HG03457 (cell line): ENCODE measurements around the gene ZFP90.
"Not testable (repeated sequence)": the region's sequence is repeated elsewhere in the genome, so short reads cannot be mapped to it uniquely, and the experiment has no call there.

ENCODE experiments used
- ATAC-seq: cut with Tn5 transposase; IDR thresholded peaks from one replicate; pipeline ENCODE4 v1.9.1; 2021; ENCODE audit warnings: moderate number of reproducible peaks; ENCODE audit not compliant: unreplicated experiment

Gene ZFP90

DNA sequence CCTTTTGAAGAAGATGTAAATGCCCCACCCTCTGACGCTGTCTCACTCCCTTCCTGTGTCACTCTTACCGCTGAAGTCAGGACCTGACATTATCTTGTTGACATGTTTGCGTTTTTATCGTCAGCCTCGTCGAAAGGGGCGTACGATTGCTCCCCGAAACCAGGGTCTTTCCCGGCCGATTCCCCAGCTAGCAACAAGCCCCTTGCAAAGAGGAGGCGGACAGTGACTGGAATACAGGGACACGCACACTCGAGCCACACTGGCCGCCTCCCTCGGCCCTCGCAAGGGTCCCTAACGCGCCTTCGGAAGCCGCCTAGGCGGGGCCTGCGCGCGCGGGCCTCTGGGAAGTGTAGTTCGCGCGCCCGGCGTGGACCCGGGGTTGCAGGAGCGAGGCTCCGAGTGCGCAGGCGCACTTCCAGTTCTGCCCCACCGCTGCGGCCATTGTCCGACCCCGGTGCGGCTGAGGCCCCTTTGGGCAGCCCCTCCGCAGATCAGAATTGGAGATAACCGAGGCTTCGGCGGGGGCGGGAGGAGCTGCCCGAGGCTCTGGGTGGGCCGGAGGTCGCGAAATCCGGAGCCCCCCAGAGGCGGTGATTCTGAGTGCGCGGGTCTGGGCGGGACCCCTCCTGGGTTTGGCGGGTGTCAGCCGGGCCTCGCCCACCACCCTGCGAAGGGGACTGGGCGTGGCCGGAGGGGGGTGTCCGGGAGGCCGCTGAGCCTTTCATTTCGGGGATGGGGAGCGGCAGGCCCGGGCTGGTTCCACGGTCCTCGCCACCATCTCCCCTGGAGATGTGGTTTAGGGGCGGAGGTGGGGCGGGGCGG is at the start of gene ZFP90:
ZFP90 (plus strand) TSS at position 412 of the 822 bp plus-strand sequence. CDS start 502 bp downstream, outside the sequence.
- peak; percentile 58 for ATAC-seq

DNA sequence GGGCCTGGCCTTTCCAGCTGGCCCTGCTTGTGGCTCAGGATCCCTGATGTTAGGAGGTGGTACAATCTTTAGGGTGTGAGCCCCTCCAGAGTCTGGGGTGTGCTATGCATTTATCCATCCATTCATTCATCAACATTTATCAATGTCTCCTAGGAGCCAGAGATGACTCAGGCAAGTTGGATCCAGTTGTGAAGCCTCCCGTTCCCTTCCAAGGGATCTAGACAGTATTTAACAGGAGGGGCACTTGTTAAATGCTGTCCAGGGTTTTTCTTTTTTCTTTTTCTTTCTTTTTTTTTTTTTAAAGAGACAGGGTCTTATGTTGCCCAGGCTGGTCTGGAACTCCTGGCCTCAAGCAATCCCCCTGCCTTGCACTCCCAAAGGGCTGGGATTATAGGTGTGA is 48.7 kb upstream of the ZFP90 start:
- ATAC-seq: no peak

DNA sequence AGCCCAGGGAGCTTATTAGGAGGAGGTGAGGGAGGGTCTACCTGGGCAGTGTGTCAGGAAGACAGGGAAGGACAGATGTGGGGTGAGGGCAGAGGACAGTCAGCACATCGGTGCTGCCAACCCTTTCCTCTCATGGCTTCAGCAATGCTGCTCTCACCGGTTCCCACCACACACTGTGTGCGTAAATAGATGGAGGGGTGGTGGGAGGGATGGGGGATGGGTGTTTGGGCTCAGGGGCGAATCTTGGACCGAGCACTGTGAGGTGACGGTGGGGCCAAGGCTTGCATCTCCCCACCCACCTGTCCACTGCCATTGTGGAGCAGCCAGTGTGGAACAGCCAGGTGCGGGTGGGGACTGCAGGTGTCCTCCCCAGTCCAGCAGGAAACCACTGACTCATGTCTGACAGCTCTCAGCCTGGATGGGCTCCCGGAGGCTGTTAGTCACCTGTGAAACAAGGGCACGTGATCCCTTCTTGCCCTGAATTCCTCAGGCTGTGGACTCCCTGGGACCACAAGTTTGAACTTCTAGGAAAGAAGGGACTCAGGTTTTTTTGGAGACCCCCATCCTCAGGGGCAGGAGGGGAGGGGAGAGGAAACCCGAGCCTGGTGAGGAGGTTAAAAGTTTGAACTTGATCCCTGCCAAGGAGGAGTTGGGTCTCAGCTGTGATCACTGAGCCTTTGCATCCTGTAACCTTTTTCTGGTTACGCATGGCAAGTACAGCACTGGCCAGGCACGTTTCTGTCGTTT is 48.1 kb upstream of the ZFP90 start:
- ATAC-seq: no peak

DNA sequence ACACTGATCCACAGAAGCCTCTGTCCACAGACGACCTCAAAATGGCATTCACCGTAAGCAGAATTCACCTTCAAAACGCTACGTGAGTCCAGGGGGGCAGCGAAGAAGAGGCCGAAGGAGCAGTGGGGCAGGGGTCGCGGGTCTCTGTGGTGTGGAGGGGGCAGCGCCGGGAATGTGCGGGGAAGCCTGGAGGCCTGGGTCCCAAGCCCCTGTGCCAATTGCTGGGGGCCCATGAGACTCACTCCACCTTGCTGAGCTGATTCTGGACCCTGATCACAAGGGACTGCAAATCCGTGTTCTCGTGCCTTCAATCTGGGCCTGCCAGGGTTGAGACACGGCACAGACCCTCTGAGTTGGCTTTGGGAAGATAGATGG is 47.5 kb upstream of the ZFP90 start:
- ATAC-seq: no peak

DNA sequence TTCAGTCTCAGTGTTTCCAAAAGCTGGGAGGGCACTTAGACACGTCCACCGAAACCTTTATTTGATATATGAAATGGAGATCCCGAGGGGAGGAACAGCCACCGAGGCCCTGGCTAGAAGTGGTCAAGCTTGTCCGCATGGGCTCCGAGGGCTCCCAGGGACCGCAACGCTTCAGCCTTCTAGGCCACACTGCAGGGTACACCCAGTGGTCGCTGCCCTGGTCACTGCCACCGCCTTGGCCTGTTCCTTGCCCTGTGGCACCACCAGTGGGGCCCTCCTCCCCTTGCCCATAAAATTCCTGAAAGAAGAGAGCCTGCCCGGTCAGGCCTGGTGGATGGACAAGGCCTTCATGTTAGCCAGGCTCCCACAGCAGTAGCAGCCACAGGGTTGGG is 46.9 kb upstream of the ZFP90 start:
- ATAC-seq: no peak

DNA sequence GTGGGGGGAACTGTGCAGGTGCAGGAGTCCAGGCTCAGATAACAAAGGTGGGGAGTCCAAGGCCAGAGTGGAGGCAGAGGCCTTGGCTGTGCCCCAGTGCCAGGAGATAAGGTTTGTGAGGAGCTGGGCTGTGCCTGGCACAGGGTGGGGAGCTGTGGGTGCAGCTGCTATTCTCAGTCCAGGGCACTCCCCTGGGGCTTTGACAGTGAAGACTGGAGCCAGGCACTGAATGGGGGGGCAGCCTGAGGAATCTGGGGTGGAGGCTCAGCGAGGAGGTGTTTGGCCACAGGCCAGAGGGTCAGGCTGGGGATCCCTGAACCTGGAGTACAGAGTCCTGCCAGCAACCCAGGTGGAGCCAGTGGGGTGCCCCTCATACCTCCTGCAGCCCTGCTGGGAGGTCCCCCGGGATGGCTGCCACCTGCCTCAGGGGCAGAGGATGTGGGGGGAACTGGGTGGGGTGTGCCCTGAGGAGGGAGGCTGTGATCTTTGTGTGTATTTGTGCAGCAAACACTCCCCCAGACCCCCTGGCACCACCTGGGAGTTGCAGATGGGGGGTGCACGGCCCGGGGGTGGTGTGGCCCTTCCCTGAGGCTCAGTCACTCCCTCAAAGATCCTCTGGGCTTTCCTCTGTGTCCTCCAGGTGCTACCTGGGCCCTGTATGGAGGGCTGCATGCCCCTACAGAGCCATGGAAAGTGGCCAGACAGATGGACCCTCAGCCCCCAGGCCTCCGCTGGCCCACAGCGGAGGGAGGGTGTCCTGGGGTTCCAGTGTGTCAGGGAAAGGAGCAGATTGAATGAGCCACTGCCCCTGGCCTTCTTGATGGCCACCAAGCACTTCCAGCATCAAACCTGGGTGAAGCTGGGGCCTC is 46.3 kb upstream of the ZFP90 start:
- ATAC-seq: no peak

DNA sequence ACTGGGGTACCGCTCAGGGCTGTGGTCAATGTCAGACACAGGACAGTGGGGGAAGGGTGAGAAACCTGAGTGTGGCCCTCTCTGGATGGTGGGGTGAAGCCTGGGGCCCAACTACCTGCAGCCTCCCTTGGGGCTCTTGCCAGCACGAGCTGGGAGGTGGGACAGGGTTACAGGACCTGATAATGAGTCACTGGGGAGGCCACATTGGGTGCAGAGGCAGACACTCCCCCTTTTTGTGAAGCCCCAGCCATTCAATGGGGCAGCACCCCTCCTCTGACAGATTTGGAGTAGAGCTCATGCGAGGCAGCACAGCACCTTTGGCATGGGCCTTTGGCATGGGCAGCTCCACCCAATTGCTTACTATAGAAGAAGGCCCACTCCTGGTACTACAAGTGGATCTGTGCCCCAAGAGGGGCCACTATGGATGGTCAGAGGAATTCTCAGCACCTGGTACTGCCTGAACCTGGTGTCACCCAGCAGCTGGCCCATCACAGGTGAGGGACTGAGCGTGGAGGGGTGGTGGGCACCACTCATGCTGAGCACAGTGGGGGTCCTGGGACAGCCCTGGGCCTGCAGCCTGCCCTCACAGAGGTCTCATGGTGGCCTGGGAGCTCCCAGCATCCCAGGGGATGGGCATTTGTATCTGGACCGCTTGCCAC is 45.5 kb upstream of the ZFP90 start:
- no peak for ATAC-seq

DNA sequence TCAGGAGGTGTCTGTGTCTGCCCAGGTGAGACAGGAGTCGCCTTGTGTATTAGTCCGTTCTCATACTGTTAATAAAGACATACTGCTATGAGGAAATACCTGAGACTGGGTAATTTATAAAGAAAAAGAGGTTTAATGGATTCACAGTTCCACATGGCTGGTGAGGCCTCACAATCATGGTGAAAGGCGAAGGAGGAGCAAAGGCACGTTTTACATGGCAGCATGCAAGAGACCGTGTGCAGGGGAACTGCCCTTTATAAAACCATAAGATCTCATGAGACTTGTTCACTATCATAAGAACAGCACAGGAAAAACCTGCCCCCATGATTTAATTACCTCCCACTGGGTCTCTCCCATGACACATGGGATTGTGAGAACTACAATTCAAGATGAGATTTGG is 44.8 kb upstream of the ZFP90 start:
- ATAC-seq: not testable (repeated sequence)

DNA sequence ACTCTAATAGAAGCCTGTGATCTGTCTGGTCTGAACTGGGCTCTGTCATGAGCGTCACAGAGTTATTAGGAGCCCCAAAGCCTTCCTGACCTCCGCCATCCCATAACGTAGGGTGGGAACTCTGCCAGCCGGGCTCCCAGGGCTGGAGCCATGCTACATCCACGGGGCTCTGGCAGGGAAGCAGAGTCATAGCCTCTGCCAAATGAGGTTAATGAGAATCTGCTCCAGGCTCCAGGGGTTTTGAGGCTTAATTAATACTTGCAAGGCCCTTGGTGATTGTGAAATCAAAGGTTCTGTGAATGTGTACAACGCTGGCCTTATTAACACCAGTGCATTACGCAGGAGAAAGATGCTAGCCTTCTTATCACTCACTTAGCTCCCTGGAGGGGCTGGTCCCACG is 42.4 kb upstream of the ZFP90 start:
- ATAC-seq: no peak

DNA sequence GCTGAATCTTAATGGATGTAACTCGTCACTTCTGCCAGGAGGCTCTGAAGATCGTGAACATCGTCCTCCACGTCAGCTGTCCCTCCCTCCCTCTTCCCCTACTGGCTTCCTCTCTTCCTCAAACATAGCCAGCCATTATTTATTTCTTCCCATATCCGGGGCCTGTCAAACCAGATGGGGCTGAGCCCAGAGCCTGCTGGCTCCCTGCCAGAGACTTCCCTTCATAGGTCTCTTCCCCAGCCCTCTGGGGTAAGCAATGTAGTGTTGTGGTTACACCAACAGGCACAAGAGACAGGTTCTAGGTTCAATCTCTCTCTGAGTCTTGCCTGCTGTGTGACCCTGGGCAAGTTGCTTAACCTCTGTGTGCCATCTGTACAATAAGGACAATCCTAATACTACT is 40.1 kb upstream of the ZFP90 start:
- no peak for ATAC-seq

DNA sequence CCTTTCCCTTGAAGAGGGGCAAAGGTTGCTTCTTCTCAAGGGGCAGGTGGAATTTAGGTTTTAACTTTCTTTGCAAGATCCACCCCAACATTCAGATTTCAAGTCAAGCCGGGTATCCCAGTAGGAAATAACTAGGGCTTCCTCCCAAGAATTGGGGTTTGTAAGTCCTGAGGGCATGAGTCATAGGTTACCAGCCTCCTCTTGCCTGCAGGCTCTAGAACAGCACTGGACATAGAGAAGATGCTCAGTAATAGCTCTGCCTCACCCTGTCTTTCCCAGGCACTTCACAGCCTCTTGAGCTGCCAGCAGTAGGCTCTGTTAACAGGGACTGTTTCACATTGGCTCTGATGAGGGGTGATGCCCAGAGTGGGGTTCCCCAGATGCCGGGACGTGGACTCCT is 35.8 kb upstream of the ZFP90 start:
- no peak for ATAC-seq

DNA sequence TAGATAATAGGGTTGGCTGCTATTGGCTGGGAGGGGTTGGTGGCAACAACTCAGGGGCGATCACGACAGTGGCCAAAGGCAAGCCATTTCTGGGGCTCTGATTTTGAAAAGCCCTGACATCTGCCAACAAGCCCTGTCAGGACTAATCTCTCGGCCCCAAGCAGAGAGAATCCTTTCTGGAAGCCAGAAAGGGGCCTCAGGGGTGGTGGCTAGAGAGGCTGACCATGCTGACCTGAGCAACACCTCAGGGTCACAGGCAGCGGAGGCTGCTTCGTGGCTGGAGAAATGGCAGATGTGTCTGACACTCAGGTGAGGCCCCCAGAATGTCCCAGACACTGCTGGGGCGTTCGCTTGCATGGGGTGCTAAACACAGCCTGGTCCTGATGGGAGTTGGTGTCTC is 35.0 kb upstream of the ZFP90 start:
- no peak for ATAC-seq

DNA sequence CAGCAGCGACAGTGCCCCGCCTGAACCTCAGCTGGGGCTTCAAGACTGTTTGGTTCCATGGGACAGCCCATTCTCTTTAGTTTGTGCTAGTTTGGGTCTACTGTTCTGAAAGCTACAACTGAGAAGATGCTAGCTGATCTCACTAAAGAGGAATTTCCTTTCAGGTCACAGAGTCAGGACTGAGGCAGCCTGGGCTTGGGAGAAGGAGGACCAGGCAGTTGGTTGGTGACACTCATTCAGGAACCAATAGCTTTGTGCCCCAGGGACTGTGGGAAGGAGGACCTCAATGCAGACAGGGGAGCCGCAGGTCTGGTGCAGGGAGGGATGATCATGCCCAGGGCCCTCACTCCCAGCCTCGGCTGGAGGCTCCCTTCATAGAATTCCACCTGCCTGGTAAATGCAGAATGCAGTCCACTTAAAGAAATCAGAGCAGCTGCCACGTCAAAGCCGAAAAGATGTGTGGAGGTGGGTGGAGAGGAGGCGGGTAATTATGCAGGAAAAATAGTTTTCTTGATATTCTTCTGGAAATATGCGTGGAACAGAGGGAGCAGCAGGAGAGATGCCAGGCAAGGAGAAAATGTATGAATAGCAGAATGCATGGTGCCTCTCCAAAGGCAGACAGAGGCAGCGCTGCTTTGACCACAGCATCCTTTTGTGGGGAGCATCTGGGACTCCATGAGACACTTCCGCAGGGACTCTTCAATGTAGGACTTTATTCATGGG is 32.6 kb upstream of the ZFP90 start:
- ATAC-seq: no peak

DNA sequence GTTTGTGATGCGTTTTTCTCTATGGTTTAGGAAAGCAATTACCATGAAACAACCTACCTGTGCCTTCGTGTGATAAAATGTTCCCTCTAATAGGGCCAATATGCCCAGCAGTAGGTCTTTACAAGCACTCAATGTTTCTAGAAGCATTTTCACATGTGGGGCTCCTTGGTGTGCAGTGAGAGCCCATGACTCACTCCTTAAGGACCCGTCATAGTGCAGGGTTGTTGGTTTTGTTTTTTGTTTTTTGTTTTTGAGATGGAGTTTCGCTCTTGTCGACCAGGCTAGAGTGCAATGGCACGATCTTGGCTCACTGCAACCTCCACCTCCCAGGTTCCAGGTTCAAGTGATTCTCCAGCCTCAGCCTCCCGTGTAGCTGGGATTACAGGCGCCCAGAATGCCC is 31.1 kb upstream of the ZFP90 start:
- ATAC-seq: no peak

DNA sequence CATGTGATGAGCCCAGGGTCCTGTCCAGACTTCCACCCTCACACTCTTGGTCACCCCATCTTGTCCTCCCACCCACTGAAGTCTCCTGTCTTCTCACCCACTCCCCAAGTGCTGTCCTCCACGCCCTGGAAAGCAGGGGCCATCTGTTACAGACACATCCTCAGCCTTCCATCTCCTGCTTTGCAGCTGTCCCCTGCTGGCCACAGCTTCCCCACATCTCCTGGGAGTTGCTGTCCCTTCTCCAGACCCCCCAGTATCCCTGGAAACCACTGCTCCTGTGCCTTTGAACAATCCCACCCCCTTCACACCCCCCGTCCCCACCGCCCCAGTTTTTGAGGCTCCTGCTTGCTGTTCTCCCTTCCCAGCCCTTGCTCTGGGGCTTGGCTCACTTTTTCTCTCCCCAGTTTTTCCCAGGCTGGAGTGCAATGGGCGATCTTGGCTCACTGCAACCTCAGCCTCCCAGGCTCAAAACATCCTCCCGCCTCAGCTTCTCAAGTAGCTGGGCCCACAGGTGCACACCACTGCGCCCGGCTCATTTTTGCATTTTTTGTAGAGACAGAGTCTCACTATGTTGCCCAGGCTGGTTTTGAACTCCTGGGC is 30.4 kb upstream of the ZFP90 start:
- ATAC-seq: no peak

DNA sequence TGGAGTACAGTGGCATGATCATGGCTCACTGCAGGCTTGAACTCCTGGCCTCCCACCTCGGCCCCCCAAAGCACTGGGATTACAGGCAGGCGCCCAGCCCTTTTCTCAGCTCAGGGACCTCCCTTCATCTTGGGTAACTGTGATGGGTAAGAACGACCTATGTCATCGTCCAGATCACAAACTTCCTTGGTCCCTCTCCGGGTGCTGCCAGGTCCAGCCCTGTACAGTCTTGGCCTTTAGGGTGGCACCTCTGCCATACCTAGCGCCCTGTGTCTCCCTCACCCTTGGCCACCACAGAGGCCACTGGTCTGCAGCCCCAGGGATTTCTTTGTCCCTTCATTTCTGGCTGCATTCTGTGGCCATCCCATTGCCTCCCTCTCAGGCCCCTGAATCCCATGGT is 29.7 kb upstream of the ZFP90 start:
- ATAC-seq: no peak

DNA sequence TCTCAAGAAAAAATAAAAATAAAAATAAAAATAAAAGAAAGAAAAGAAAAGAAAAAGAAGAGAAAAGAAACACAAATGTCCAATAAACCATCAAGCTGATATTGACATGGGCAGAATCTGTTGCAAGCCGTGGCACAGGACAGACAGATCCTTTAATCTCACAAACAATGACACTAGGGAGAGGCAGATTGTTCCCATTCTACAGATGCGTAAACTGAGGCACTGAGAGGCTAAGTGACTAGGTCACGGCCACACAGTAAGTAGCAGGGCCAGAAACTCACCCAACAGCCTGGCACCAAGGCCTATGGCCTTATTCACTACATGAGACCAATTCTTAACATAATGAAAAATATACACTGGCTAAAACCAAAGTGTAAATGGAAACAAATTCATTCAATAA is 28.3 kb upstream of the ZFP90 start:
- ATAC-seq: no peak

DNA sequence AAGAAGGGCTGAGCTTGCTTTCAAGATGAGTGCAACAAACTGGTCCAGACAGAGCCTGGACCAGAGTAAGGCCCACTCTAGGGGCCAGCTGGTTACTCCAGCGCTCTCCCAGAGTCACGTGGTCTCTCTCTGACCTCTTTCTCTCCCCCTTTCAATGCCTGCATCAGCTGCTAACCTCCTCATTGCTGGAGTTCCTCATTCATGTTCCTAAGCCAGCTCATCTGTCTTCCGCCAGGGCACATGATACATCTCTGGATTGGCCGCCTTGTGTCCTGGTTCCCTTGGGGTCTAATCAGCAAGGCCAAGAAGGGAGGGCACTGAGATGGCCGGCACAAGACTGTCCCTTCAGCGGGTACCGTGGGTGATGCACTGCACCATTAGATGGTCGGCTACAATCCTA is 26.9 kb upstream of the ZFP90 start:
- no peak for ATAC-seq

DNA sequence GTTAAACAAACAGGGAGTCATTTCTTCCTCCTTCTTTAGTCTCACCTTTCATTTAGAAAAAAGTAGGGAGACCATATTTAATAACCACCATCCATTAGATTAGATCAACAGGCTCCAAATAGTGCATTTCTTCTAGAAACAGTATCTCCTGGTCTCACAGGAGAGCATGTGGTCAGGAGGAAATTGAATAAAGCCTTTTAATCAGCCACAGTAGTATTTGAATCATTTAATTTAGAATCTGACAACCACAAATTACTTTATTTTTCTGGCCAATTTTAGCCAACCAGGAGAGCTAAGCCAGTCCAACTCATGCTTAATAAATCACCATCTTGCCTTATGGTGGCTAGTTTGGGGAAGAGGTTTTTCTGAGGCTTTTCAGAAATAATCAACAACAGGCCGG is 26.3 kb upstream of the ZFP90 start:
- ATAC-seq: no peak

DNA sequence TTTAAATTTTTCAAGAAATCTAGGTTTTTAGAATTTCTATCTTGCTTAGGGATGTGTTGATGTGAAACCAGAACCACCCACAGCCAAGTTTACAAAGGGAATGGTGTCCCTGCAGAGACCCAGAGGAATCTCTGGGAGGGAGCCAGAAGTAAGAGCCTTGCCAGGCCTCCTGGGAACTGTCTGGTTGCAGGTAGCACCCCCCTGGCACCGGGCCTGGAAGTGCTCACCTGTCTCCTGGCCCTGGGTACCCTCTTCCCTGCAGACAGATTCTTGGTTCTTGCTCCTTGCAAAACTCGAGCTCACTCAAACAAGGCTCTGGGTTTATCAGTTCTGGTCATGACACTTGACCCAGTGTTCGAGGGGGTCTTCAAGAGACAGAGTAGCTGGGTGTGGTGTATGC is 24.6 kb upstream of the ZFP90 start:
- ATAC-seq: no peak
